ENCODE results near the gene FOXP2. TPM values are rescaled to one million over a fixed set of nuclear protein-coding genes. Genes with fewer than 3 reads are reported as not detected.

Gene FOXP2
- total and polyA plus RNA-seq, 10 of the 15 experiments (the other 5 are each of a cell fraction or from before 2014, with no cell fraction given), result 0.99 to 2.5 (median 1.8) TPM

DNA sequence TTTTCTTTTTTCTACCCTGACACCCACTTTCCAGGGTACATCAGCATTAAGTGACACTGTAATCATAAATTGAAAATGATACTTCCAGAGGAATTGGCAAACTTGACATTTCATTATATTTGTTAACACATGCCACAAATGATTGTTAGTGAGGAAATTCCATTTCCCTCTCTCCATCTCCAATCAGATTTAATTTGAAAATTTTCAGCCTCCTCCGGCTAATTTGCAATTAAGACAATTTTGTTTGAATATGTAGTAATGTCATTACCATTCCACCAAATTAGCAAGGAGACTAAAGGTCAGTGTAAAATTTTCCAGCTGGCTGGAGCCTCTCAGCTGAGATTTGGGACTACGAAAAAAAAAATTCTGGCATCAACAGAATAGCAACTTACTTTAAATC is 242.7 kb downstream of the FOXP2 start:
- POLR2A ChIA-PET, result interaction anchor here (0.9 to 1.0 kb wide), 2 partner anchors 11 to 17 kb away, joined by 3 read pairs; no protein-coding TSS in a partner anchor
- Histone ChIP-seq H3K9me3 (replicated peaks; ENCODE audit: control insufficient read depth, insufficient read depth, low read length) (no peaks in the 10 kb centered on the region), H3K4me1 (ENCODE audit: control insufficient read depth, insufficient read depth, low read length) (no peaks in the 10 kb centered on the region), H3K36me3 (ENCODE audit: control insufficient read depth in 2 of 2, insufficient read depth in 2 of 2, low read length in 1 of 2) (no peaks in the 10 kb centered on the region), H3K9ac (ENCODE audit: control insufficient read depth, insufficient read depth, low read length) (no peak overlapping the region), H3K79me2 (ENCODE audit: control insufficient read depth, insufficient read depth, low read length) (no peaks in the 10 kb centered on the region), H4K20me1 (ENCODE audit: control insufficient read depth, insufficient read depth) (no peaks in the 10 kb centered on the region), H3K4me2 (ENCODE audit: control insufficient read depth, insufficient read depth) (no peak overlapping the region), H2AFZ (ENCODE audit: control insufficient read depth, low read depth, low read length) (no peak overlapping the region), H3K27ac (ENCODE audit: control insufficient read depth, insufficient read depth) (no peak overlapping the region), H3K4me3 (no peak overlapping the region), H3K27me3 (replicated peaks in 1 of 2; ENCODE audit: control insufficient read depth in 2 of 2, insufficient read depth in 2 of 2, low read length in 1 of 2) (no peaks in the 10 kb centered on the region)
- 78% methylated on average over 2 of the region's 2 CpGs for WGBS (ENCODE audit: insufficient coverage, insufficient replicate concordance, low lambda C conversion rate, missing lambda C conversion rate)
- DNase-seq (ENCODE audit: low read depth, low spot score), result no peak
- intact Hi-C loops (cut with micrococcal nuclease; ENCODE audit: unreplicated experiment), result no loop called here
- SMC1A ChIA-PET (ENCODE audit: uncharacterized antibody, unreplicated experiment), result interaction anchor here (1.0 to 1.4 kb wide), 3 partner anchors 9 to 103 kb away, joined by 4 to 5 read pairs (median 4); no protein-coding TSS in a partner anchor
- CTCF ChIA-PET, result no interaction called here
- in situ Hi-C loops (cut with MboI), result loop anchor here (25.0 kb wide), 1 partner anchor 620 kb away; no protein-coding TSS in a partner anchor
- TF ChIP-seq JUNB (IDR thresholded peaks at IDR 0.05), result no peak
- TF ChIP-seq SREBF1 (IDR thresholded peaks at IDR 0.05; ENCODE audit: low read length), result no peak
- TF ChIP-seq TARDBP (IDR thresholded peaks at IDR 0.05; ENCODE audit: borderline replicate concordance), result no peak
- TF ChIP-seq, protein P1, sequence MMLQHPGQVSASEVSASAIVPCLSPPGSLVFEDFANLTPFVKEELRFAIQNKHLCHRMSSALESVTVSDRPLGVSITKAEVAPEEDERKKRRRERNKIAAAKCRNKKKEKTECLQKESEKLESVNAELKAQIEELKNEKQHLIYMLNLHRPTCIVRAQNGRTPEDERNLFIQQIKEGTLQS (IDR thresholded peaks at IDR 0.05; ENCODE audit: borderline replicate concordance, extremely low read depth, low read depth, low read length), result no peak
- no peak for TF ChIP-seq ZNF622 (IDR thresholded peaks at IDR 0.05)
- no peak for TF ChIP-seq BMI1 (IDR thresholded peaks at IDR 0.05; ENCODE audit: borderline replicate concordance)
- no peak for TF ChIP-seq RUNX3 (IDR thresholded peaks at IDR 0.05; ENCODE audit: low read length)
- TF ChIP-seq POLR2A (IDR thresholded peaks at IDR 0.05; ENCODE audit: low read depth, low read length), result no peak
- no peak for TF ChIP-seq KDM1A (IDR thresholded peaks at IDR 0.05; ENCODE audit: borderline replicate concordance)
- TF ChIP-seq TBL1XR1 (IDR thresholded peaks at IDR 0.05; ENCODE audit: low read depth, low read length), result no peak
- TF ChIP-seq, protein P2, sequence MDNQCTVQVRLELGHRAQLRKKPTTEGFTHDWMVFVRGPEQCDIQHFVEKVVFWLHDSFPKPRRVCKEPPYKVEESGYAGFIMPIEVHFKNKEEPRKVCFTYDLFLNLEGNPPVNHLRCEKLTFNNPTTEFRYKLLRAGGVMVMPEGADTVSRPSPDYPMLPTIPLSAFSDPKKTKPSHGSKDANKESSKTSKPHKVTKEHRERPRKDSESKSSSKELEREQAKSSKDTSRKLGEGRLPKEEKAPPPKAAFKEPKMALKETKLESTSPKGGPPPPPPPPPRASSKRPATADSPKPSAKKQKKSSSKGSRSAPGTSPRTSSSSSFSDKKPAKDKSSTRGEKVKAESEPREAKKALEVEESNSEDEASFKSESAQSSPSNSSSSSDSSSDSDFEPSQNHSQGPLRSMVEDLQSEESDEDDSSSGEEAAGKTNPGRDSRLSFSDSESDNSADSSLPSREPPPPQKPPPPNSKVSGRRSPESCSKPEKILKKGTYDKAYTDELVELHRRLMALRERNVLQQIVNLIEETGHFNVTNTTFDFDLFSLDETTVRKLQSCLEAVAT (IDR thresholded peaks at IDR 0.05), result no peak
- no peak for TF ChIP-seq EED (IDR thresholded peaks at IDR 0.05; ENCODE audit: low read depth)
- TF ChIP-seq ZNF24 (IDR thresholded peaks at IDR 0.05), result no peak
- TF ChIP-seq ATF7 (IDR thresholded peaks at IDR 0.05; ENCODE audit: low read depth), result no peak
- BruUV-seq (replicated peaks), result no TSS peak
- no peak for FAIRE-seq
- RAD21 ChIA-PET (ENCODE audit: unreplicated experiment), result no interaction called here
- no peak for ATAC-seq

All from GM12878 (cell line).